Kidney glomerular epithelial cell (primary cell): ENCODE measurements around the gene ARHGAP8.

ENCODE experiments used
- DNase-seq: peaks from one replicate; lab custom pipeline; 2025; lab: John Stamatoyannopoulos, UW

The ARHGAP8 gene

DNA sequence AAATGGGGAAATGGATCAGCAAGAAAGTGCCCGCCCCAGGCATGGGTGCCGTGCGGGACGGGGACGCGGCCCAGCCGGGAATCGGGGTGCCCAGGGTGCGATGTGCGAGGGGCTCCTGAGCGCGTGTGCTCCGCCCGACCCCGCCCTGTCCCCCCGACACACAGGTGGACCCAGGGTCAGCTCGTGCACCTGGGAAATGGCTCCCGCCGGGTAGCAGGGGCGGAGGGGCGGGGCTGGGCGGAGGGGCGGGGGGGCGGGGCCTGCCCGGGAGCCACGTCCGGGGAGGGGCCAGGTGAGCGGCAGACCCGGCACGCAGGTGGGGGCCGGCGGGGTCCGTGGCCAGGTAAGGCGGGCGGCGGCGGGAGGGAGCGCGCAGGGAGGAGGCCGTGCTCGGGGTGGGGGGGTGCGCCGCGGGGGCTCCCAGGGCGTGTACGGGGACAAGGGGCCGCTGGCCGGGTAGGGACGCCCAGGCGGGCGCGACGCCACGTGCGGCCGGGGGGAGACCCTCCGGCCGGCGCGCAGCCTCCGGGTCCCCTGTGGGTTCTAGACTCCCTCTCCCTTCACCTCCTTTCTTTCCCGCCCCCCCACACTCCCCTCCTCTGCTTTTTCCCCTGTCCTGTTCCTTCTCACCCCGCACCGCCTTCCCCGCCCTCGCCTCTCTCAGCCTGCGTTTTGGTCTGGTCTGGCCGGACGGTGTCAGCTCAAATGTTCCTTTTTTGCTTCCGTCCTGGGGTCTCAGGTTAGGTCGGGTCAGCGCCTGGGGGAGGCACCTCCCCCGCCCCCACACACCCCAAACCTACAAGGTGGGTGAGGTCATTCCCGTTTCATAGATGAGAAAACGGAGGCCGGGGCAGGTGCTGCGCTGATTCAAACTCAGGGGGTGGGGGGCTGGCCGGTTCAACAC is at the start of gene ARHGAP8:
ARHGAP8 (plus strand) TSS at position 291 of the 904 bp plus-strand sequence. CDS start 33,953 bp downstream, outside the sequence.
- no peak for DNase-seq

DNA sequence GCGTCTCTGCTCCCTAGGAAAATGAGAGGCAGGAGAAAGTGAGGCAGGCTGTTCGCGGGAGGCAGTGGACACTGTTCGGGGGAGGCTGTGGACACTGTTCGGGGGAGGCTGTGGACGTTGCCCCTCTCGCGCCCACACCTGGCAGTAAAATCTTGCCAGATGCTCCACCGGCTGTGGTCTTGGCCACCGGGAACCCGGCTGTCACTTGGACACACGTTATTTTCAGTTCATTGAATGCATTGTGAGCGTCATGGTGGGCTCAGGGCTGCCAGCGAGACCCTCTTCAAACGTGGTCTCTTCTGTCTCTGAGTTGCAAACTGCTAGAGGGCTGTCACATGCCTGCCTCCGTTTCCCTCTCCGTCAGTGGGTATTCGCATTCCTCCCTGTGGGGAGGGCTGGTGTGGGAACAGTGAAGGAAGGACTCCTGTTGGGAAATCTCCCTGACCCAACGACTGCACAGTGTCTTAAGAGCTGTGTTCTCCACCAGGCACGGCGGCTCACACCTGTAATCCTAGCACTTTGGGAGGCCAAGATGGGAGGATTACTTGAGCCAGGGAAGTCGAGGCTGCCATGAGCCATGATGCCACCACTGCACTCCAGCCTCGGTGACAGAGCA is 49.0 kb upstream of the ARHGAP8 start:
- DNase-seq = no peak

DNA sequence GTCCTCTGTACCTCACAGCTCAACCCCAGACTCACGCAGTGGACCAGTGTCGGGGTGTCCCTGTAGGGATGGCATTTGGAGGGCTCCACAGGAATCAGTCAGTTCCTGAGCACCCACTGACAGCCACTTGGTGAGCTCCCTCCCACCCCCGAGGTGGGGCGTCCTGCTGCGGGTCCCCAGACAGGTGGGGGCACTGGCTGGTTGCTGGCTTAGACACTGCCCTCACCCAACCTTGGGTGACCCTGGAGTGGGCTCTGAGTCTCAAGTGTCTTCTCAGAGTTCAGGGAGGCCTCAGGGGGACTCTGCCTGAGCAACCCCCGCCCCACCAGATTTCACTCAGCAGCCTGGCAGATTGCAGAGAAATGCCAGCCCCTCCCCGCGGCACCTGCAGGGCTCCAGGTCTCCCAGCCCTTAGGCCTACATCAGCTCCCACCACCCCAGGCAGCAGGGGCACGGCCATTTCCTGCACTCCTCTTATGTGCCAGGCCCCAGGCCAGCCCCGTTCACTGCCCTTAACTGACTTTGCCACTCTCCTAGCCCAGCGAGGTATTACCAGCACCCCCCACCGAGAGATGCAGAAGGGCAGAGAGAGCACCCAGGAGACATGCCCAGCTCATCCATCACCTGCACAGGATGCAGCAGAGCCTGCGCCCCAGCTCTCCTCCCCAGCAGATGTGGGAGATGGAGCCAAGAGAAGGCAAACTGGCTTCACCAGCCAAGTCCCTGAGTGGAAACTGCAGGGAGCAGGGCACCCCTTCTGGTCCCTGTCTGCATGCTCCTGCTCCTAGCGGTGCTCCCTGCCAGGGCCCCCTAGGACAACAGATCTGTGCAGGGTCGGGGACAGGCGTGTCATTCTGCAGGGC is 48.0 kb upstream of the ARHGAP8 start:
- no peak for DNase-seq

DNA sequence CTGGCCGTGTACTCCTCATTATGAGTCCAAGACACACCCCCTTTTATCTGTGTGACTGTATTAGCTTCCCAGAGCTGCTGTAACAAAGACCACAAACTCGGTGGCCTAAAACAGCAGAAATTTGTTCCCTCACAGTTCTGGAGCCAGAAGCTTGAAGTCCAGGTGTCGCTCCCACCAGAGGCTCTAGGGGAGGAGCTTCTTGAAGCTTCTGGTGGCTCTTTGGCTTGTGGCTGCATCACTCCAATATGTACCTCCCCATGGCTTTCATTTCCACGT is 47.4 kb upstream of the ARHGAP8 start:
- DNase-seq = no peak

DNA sequence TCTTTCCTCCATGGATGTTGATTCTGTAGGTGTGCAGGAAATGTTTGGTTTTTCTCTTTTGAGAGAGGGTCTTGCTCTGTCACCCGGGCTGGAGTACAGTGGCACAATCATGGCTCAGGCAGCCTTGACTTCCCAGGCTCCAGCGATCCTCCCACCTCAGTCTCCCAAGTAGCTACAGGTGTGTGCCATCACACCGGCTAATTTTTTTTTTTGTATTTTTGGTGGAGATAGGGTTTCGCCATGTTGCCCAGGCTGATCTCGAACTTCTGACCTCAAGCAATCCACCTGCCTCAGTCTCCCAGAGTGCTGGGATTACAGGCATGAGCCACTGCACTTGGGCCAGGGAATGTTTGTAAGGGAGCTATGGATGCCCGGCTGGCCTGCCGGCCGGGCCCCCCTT is 45.9 kb upstream of the ARHGAP8 start:
- DNase-seq = no peak

DNA sequence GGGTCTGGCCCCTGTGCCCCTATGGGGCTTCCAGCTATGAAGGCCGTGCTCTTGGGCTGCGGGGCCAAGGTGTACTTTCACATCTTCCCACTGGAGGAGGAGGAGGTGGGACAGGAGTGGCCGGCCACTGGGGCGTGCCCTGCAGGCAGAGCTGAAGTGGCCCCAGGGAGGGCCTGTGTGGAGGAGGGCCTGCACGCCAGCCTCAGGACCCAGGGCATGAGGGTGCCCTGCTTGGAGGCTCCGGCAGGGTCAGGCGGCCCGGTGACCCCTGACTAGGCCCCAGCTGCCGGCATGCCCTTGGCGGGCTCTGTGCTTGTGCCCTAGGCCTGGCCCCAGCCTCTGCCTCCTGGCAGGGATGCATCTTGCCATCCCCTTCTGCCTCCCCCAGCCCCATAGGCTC is 45.2 kb upstream of the ARHGAP8 start:
- no peak for DNase-seq

DNA sequence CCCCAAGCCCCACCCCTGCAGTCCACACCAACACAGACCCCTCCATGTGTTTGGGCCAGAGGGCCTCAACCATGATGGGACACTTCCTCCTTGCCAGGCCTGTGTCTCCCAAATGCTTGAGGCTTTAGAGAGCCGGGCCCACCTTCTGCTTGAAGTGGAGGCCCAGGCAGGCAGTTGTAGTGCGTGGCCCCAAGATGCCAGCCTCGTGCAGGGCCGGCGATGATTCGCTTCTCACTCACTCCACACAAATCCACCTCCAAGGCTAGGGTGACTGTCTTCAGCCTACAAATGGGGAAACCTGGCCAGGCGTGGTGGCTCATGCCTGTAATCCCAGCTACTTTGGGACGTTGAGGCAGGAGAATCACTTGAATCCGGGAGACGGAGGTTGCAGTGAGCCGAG is 44.6 kb upstream of the ARHGAP8 start:
- DNase-seq = peak; percentile 34

DNA sequence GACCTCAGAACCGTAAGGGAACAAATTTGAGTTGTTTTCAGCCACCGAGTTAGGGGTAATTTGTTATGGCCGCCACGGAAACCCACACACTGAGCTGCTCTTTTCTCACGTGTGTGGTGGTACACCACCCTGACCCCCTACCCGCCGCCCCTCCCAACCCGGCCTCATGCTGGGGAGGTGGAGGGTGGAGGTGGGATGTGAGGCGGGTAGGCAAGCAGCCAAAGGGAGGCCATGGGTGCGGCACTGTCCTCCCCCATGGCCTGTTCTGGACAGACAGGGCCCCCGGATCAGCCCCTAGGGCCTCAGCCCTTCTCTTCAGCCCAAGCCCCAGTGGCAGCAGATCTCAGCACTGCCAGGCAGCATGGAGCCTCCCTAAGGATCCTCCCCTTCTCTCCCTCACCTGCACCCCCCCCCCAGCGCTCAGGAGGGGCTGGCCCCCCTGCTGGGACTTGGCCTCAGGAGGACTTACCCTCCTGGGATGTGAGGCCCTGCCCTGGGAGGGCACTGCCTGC is 42.4 kb upstream of the ARHGAP8 start:
- no peak for DNase-seq

DNA sequence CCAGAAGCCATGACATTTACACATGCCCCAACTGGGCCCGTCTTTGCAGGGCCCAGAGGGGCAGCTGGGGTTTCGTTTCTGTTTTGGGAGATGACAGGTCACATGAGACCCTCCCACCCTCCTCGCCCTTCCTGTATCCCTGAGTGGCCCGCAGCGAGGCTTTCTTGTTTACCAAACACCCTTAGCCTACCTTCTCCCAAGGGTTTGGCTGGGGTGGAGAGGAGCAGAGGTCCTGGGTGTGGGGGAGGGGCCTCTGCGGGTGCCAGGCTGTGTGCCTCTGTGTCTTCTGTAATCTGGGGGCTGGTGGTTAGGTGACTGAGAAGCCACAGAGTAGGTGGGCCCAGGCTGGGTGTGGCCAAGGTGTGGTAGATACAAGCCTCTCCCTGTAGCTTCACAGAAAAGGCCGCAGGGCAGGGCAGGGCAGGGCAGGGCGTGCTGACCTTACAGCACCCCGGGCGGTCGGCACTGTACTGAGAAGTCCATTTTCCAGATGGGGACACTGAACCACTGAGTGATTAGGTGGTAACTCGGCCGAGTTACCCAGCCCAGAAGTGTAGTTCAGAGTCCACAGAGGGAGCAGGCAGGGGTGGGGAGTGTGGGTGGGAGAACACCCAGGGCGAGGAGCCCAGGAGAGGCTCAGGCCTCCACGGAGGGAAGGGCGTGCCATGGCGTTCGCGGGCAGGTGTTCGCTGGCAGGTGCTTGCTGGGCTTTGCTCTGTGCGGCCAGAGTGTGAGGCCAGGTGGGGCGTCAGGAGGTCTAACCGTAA is 41.7 kb upstream of the ARHGAP8 start:
- no peak for DNase-seq

DNA sequence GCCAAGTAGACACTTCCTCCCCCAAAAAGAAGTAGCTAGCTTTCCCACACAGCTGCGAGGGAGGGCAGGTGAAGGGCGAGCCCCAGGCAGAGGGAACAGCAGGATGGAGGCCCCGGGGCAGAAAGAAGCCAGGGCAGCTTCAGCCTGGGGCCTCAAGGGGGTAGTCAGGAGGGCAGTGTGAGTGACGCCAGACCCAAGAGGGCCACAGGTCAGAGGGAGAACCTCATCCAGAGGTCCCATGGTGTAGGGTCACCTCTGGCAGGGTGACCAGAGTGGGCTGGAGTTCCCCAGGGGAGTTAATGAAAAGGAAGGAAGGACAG is 41.2 kb upstream of the ARHGAP8 start:
- DNase-seq = no peak

DNA sequence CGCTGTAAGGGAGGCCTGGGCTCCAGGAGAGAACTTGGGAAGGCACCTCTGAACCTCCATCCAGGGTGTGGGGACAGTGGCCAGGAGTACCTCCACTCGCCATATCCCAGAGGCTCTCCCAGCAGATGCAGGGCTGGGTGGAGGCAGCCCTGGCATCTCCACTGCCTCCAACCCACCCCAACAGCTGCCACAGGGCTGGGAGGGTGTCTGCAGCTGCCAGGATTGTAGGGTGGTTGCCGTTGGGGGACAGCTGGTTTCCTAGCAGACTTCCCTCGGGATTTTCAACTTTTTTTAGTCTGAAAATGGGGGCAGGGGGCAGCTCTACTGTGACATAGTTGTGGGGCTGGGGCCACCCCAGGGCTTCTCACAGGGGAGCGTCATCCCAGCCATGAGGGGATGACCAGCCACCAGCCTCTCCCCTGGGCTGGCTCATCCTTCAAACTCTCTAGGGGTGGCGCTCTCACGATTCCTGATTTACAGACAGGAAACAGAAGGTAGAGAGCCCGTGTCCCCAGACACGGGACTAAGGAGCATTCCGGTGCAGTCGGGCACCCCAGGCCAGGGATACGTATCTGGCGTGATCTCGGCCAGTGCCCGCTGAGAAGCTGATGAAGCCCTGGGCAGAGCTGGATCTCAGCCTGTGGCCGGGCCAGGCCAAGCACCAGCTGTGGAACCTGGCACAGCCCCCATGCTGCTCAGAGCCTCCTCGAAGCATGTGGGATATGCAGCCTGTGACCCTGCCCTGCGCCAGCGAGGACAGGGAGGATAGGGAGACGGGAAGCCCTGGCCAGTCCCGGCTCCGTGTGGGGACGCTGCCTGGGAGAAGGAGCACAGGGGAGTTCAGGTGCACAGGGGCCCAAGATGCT is 40.5 kb upstream of the ARHGAP8 start:
- no peak for DNase-seq

DNA sequence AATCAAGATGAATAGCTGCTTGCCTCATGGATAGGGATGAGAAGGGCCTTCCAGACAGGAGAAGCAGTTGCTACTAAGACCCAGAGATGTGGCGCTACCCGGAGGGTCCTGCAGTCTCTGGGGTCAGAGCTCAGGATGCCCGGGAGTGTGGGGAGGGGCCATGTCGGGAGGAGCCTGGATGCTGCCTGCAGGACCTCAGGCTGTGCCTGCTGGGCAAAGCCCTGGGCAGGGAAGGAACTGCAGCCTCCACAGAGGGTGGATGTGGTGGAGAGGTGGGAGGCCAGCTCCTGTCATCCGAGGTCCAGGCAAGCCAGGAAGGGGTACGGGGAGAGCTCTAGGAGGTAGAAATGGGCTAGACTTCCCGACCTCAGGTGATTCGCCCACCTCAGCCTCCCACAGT is 39.4 kb upstream of the ARHGAP8 start:
- no peak for DNase-seq

DNA sequence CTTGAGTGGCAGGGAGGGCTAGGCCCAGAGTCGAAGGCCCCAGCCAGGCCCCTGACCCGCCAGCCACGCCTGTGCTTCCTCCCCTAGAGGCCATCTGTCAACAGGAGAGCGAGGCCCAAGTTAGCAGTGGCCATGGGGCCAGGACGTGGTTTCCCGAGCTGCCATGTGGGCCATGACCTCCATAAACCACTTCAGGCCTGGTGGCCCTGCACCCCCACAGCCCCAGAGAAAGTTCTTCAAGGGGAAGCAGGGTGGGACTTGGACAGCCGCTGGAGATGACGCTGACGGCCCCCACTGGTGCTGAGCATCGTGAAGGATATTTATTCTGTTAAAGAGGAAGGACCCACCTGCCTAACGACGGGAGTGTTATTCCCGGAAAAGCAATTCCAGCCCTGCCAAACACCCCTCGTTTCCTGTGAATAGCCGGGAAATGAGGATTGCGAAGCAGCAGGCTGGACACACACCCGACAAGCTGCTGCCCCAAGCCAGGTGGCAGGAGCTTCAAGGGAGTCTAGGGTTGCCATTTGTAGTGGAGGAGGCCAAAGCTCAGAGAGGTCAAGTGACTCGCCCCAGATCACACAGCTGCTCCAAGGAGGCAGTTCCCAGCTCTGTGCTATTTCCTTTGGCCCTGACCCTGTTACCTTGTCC is 37.5 kb upstream of the ARHGAP8 start:
- DNase-seq = no peak

DNA sequence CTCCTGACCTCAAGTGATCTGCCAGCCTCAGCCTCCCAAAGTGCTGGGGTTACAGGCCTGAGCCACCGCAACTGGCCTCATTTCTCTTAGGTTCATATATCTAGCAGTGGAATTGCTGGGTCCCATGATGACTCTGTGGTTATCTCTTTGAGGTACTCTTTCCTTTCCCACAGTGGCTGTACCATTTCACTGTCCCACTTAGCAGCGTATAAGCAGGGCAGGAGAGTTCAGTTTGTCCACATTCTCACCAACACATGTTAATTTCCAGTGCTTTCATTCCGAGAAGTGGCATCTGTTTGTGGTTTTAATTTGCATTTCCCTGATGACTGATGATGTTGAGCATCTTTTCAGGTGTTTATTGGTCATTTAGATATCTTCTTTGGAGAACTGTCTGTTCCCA is 34.0 kb upstream of the ARHGAP8 start:
- no peak for DNase-seq

DNA sequence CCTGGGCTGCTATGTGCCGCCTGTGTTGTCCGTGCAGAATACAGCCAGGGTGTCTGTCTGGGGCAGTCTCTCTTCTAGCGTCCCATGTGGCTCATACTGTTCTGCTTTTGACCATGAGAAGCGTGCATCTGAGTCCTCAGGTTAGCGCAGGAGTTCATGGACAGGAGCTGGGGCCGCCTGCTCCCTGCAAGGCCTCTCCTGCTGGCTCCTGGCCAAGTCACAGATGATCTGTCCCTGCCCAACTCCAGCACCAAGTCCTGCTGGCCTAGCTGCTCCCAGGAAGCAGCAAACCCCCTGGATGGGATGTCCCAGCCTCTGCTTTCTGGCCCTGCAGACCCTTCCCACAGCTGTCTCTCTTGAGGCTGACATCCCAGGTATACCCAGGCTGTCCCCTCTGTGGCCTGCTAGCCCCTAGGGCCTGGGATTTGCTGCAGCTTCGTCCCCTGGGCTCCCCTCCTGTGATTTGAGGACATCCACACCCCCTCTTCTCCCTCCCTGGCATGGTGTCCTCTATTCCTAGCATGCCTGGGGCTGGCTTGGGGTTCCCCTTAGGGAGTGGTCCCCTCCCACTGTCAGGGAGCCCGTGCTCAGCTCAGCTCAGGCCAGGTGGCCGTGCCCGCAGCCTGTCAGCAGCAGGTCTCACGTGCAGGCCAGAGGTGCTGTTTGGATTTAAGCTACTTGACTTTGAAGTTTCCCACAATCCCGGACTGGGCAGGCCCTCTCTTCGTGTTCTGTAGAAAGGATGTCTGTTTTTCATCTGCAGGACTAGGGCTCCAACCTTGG is 32.6 kb upstream of the ARHGAP8 start:
- no peak for DNase-seq

DNA sequence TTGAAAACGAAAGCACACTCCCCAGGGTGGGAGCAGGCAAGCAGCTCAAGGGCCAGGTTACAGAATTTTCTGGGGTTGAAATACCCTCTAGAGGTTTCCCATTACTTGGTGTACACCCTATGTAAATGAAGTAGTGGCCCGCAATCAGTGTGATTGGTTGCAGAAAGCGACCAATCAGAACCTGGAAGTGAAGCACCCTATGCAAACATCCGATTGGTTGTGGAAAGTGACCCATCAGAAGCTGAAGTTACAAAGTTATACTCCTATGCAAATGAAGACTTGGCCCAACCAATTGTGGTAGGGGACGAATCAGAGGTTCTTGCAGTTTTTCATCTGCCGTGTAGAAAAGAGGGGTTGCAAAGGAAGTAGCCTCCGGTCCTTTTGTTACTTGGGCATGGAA is 31.2 kb upstream of the ARHGAP8 start:
- DNase-seq = no peak

DNA sequence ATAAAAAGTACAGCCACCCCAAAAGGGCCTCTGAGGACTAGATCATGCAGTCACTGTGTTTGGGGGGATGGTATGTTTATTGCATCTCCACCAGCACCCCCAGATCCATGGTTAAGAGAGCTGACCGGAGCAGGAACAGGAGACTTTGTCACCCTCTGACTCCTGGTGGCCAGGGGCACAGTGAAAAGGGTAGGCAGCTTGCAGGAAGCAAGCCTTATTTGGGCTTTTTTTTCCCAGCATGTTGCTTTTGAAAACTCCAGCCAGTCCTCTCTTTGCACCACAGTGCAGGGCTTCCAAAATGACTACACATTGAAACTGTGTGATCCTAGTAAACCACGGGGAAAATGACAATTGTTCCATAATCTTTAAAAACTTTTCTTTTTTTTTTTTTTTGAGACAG is 29.8 kb upstream of the ARHGAP8 start:
- DNase-seq = no peak

DNA sequence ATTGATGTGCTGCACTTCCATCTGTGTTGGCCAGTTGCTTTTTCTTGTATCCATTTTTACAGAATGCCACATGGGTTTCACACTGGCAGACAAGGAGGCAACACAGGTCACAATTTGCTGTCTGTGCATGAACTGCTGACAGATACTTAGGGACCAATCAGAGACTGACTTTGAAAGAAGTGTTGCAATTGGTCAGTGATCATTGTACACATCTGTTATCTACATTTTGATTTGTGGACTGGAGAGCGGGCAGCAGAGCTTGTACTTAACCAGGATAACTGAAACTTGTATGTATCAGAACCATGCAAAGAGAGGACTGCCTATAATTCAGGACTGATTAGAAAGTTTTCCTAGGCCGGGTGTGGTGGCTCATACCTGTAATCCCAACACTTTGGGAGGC is 28.6 kb upstream of the ARHGAP8 start:
- no peak for DNase-seq

DNA sequence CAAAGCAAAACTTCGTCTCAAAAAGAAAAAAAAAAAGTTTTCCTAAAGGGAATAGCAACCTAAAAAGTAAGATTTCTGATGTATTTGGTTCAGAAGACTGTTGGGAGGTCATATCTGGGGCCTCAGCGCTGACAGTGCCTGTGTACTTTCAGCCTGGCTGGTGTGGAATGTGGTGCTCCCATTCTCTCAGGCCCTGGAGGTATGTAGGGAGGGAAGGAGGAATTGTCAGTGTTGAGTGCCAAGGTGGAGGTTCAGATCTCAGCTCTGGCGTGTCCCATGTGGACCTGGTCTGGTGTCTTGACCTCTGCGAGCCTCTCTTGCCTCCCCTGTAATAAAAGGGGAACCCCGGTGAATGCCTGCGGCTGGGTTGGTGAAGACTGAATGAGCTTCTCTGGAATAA is 28.0 kb upstream of the ARHGAP8 start:
- no peak for DNase-seq

DNA sequence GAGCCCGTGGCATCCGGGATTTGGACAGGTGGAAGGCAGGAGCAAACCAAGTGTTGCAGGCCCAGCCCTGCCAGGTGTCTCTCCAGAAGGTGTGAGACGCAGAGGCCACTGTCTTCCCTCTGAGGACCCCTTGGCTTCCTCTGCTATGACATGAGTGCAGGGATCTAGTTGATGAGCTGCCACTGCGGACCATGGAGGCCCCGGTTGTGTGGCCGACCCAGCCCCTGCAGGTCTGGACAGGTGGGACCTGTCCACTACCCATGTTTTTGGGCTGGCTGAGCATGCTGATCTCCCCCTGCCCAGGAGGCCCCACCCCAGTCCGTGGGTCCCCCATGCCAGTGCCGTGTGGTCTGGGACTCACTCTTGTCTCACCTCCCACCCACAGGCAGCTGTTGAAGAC is 27.5 kb upstream of the ARHGAP8 start:
- DNase-seq = no peak
